CD14-positive monocyte (primary cell): ENCODE measurements around the gene MRPL9. TPM values are rescaled to one million over a fixed set of nuclear protein-coding genes. Genes with fewer than 3 reads are reported as not detected.

Experiments
- DNase-seq, 3 donors: peaks; one replicate each; pipeline ENCODE4 v3.0.0-alpha.2; 2011 to 2022
- H2AFZ ChIP-seq: 2 replicates; pipeline ENCODE4 v1.6.0; 2012; ENCODE audit warnings: mild to moderate bottlenecking, low read depth, low read length, inconsistent platforms; ENCODE audit not compliant: insufficient read depth, poor library complexity, severe bottlenecking
- H3K27ac ChIP-seq, 2 donors: 1 replicate in 1 of 2; 2 replicates in 1 of 2; pipeline ENCODE4 v1.5.1; 2012 to 2013; ENCODE audit warnings: low read length in 2 of 2, control low read depth in 1 of 2, inconsistent platforms in 1 of 2, low read depth in 1 of 2, mild to moderate bottlenecking in 1 of 2
- H3K27me3 ChIP-seq, 2 donors: one replicate each; pipeline versions ENCODE4 v1.6.0 to v1.6.1; 2011 to 2013; ENCODE audit warnings: low read length in 2 of 2; ENCODE audit not compliant: control insufficient read depth in 2 of 2, insufficient read depth in 2 of 2
- H3K36me3 ChIP-seq, 2 donors: replicated peaks in 1 of 2; 1 replicate in 1 of 2; 2 replicates in 1 of 2; pipeline versions ENCODE4 v1.5.1 to v1.6.1; 2012 to 2013; ENCODE audit warnings: low read length in 2 of 2, control low read depth in 1 of 2, inconsistent platforms in 1 of 2, mild to moderate bottlenecking in 1 of 2; ENCODE audit not compliant: insufficient read depth in 2 of 2, control insufficient read depth in 1 of 2
- H3K4me1 ChIP-seq, 2 donors: 1 replicate in 1 of 2; 2 replicates in 1 of 2; pipeline versions ENCODE4 v1.5.1 to v1.6.1; 2012 to 2013; ENCODE audit warnings: low read length in 2 of 2, control low read depth in 1 of 2, inconsistent platforms in 1 of 2, mild to moderate bottlenecking in 1 of 2, moderate library complexity in 1 of 2; ENCODE audit not compliant: insufficient read depth in 2 of 2, control insufficient read depth in 1 of 2
- H3K4me2 ChIP-seq: replicated peaks from 2 replicates; pipeline ENCODE3; 2012; ENCODE audit warnings: low read length, moderate library complexity, mild to moderate bottlenecking; ENCODE audit not compliant: poor library complexity, severe bottlenecking; ENCODE audit errors: extremely low read depth
- H3K4me3 ChIP-seq, 3 experiments: fragments of 200-600 bp in 1 of 3; sonication (generic) in 1 of 3; replicated peaks in 1 of 3; 1 replicate in 2 of 3; 2 replicates in 1 of 3; pipeline ENCODE4 v1.5.1; 2011 to 2013; ENCODE audit warnings: low read length in 3 of 3, mild to moderate bottlenecking in 3 of 3, control low read depth in 2 of 3, low read depth in 2 of 3, inconsistent platforms in 1 of 3, moderate library complexity in 1 of 3
- H3K79me2 ChIP-seq: 2 replicates; pipeline ENCODE4 v1.6.0; 2012; ENCODE audit warnings: mild to moderate bottlenecking, control low read depth, inconsistent platforms, low read length, moderate library complexity; ENCODE audit not compliant: insufficient read depth
- H3K9ac ChIP-seq: 2 replicates; pipeline ENCODE4 v1.6.0; 2017; ENCODE audit warnings: low read length, mild to moderate bottlenecking; ENCODE audit not compliant: insufficient read depth, poor library complexity, severe bottlenecking
- H3K9me3 ChIP-seq, 2 donors: replicated peaks in 1 of 2; 1 replicate in 1 of 2; 2 replicates in 1 of 2; pipeline versions ENCODE4 v1.5.1 to v1.6.1; 2012 to 2013; ENCODE audit warnings: low read length in 2 of 2, control low read depth in 1 of 2; ENCODE audit not compliant: control insufficient read depth in 1 of 2, insufficient read depth in 1 of 2
- H4K20me1 ChIP-seq: 2 replicates; pipeline ENCODE4 v1.6.0; 2012; ENCODE audit warnings: mild to moderate bottlenecking, low read length, control low read depth, moderate library complexity; ENCODE audit not compliant: insufficient read depth
- H3K27ac Mint-ChIP-seq, 7 donors: one replicate each; pipeline ENCODE4 v1.8.0; 2020; ENCODE audit warnings: mild to moderate bottlenecking in 7 of 7, mixed read lengths in 7 of 7, moderate library complexity in 6 of 7, inconsistent platforms in 2 of 7
- H3K27me3 Mint-ChIP-seq, 3 donors: one replicate each; pipeline ENCODE4 v1.8.0; 2021 to 2022; ENCODE audit warnings: low read depth in 3 of 3, mild to moderate bottlenecking in 3 of 3, mixed read lengths in 3 of 3, moderate library complexity in 3 of 3, inconsistent platforms in 1 of 3
- H3K36me3 Mint-ChIP-seq, 2 donors: one replicate each; pipeline ENCODE4 v1.8.0; 2020; ENCODE audit warnings: mixed read lengths in 2 of 2, inconsistent platforms in 1 of 2, mild to moderate bottlenecking in 1 of 2
- H3K4me1 Mint-ChIP-seq: one replicate; pipeline ENCODE4 v1.8.0; 2020; ENCODE audit warnings: mild to moderate bottlenecking, mixed read lengths
- H3K4me3 Mint-ChIP-seq, 2 donors: one replicate each; pipeline ENCODE4 v1.8.0; 2020; ENCODE audit warnings: mild to moderate bottlenecking in 2 of 2, mixed read lengths in 2 of 2, moderate library complexity in 1 of 2
- H3K9me3 Mint-ChIP-seq, 7 donors: one replicate each; pipeline ENCODE4 v1.8.0; 2020 to 2022; ENCODE audit warnings: mixed read lengths in 7 of 7, mild to moderate bottlenecking in 6 of 7, moderate library complexity in 6 of 7, inconsistent platforms in 2 of 7
- WGBS: methylation state at CpG from one replicate; pipeline ENCODE4 v1.1.5; 2013; ENCODE audit warnings: missing lambda C conversion rate; ENCODE audit not compliant: insufficient coverage; 5-methylcytosine and 5-hydroxymethylcytosine counted together
- intact Hi-C, 2 donors: fragments of 100-400 bp; cut with micrococcal nuclease; formaldehyde crosslinking; loops; one replicate each; pipeline versions ENCODE4 v1.15.0 to v1.15.1; 2023
- polyA plus RNA-seq, 3 donors: library from polyadenylated mRNA; depleted of rRNA in 1 of 3; unstranded in 2 of 3; stranded (reverse) in 1 of 3; fragments of 300-500 nt in 2 of 3; fragments of >200 nt in 1 of 3; fragmentation: Illumina TruSeq in 2 of 3; gene quantifications; 1 replicate in 2 of 3; 2 replicates in 1 of 3; pipeline ENCODE4 v1.2.3, GENCODE V29; 2012 to 2021
- TF ChIP-seq, protein P1 (sequence below): fragments of 200-600 bp; IDR thresholded peaks from one replicate; pipeline ENCODE4 v1.8.0; 2022; ENCODE audit warnings: antibody characterized with exemption, mild to moderate bottlenecking

The MRPL9 gene
- polyA plus RNA-seq, 3 donors: 25.6 to 56.6 (median 56.4) TPM

DNA sequence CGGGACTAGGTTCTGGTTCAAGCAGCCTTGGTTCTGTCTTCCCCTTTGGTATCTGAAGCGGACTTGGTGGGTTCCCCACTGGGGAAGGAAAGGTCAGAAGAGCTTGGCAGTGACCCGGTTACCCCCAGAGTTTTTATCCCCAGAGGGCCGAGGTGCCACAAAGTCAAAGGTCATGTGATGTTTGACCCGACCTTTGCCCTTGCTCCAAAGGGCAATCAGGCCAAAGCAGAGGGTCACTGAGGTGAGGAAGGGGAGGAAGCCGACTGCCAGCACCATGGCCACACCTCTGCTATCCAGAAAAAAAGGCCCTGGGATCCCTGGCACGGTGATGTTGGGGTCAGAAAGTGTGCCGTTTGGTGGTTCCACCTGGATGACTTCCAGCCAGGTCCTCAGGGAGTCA, 37.5 kb upstream of the MRPL9 start:
- Mint-ChIP-seq H3K36me3 (no peaks in the 10 kb centered on the region), H3K4me3 (peak overlapping the region in 1 of 2 donors; percentile 28), H3K27me3 (peaks cover 24 to 32% (median 27%) of the 10 kb centered on the region in 3 donors), H3K27ac (no peak overlapping the region), H3K4me1 (peaks cover 2% of the 10 kb centered on the region), H3K9me3 (no peaks in the 10 kb centered on the region)
- H3K36me3 ChIP-seq: no peaks in the 10 kb centered on the region
- no peak for DNase-seq
- no peak overlapping the region for H3K4me2 ChIP-seq
- no peak overlapping the region for H2AFZ ChIP-seq
- H3K4me1 ChIP-seq: no peaks in the 10 kb centered on the region
- no peaks in the 10 kb centered on the region for H4K20me1 ChIP-seq
- WGBS: 75% methylated on average over 2 of the region's 8 CpGs
- TF ChIP-seq, protein P1, sequence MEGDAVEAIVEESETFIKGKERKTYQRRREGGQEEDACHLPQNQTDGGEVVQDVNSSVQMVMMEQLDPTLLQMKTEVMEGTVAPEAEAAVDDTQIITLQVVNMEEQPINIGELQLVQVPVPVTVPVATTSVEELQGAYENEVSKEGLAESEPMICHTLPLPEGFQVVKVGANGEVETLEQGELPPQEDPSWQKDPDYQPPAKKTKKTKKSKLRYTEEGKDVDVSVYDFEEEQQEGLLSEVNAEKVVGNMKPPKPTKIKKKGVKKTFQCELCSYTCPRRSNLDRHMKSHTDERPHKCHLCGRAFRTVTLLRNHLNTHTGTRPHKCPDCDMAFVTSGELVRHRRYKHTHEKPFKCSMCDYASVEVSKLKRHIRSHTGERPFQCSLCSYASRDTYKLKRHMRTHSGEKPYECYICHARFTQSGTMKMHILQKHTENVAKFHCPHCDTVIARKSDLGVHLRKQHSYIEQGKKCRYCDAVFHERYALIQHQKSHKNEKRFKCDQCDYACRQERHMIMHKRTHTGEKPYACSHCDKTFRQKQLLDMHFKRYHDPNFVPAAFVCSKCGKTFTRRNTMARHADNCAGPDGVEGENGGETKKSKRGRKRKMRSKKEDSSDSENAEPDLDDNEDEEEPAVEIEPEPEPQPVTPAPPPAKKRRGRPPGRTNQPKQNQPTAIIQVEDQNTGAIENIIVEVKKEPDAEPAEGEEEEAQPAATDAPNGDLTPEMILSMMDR: no peak
- no peak overlapping the region for H3K9ac ChIP-seq
- H3K79me2 ChIP-seq: no peaks in the 10 kb centered on the region
- H3K27ac ChIP-seq: no peak overlapping the region
- intact Hi-C loops: no loop called here
- H3K27me3 ChIP-seq: peaks cover 5 to 16% of the 10 kb centered on the region in 2 donors
- H3K4me3 ChIP-seq: no peak overlapping the region
- H3K9me3 ChIP-seq: no peaks in the 10 kb centered on the region

DNA sequence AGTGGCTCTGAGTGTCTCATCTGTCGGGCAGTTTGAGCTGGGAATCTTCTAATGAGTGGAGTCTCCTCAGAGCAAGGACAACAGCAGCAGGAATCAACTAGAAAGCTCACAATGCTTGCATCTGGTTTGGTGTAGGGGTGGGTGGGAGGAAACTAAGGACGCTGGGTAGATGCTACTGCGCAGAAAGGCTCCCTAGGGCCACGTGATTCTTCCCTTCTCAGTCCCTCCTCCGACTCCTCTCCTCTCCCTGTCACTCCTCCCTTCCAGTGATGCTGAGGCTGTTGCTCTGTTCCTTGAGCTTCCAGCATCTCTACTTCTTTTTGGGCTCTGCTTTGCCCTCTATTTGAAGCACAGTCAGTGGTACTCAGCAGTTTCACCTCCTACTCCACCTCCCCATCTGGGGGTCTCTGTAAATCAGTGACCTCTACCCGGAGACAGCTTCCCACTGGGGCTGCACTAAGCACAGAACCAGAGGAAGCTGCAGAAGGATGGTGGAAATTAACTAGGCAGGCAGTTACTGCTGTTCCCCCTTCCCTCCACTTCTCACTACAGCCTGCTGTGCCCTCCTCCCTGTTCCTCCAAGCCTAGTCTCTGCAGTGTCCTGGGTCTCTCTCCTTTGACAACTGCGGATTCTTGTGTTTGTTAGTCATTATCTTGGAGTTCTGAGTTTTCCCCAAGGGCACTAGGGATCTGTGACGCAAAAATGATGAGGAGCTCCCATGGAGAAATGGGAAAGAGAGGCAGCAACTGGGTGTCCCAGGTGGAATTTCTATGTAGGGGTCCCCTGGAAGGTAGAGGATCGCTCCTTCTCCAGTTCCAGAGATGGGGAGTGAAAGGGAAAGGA, 36.1 kb upstream of the MRPL9 start:
- no peak overlapping the region for H3K27ac Mint-ChIP-seq
- H3K4me1 Mint-ChIP-seq: peaks cover 2% of the 10 kb centered on the region
- Histone ChIP-seq H3K4me3 (no peak overlapping the region), H3K4me1 (no peaks in the 10 kb centered on the region), H2AFZ (no peak overlapping the region), H3K9me3 (no peaks in the 10 kb centered on the region), H3K79me2 (no peaks in the 10 kb centered on the region), H3K27me3 (peaks cover 5 to 16% of the 10 kb centered on the region in 2 donors), H3K4me2 (no peak overlapping the region), H3K36me3 (no peaks in the 10 kb centered on the region), H4K20me1 (no peaks in the 10 kb centered on the region), H3K27ac (no peak overlapping the region), H3K9ac (no peak overlapping the region)
- peaks cover 18 to 28% (median 22%) of the 10 kb centered on the region in 3 donors for H3K27me3 Mint-ChIP-seq
- H3K9me3 Mint-ChIP-seq: no peaks in the 10 kb centered on the region
- whole genome bisulfite sequencing: 79% methylated on average over 7 of the region's 9 CpGs
- H3K36me3 Mint-ChIP-seq: no peaks in the 10 kb centered on the region
- peak overlapping the region in 1 of 2 donors; percentile 2 for H3K4me3 Mint-ChIP-seq
- DNase-seq: no peak
- intact Hi-C loops: no loop called here
- TF ChIP-seq, protein P1: no peak
